Progenitor cell of endocrine pancreas (in vitro differentiated cells): ENCODE results near the gene ADH1B. TPM values are rescaled to one million over a fixed set of nuclear protein-coding genes. Genes with fewer than 3 reads are reported as not detected.

Experiments
- DNase-seq: peaks from one replicate; pipeline ENCODE4 v3.0.0; 2021; ENCODE audit warnings: low spot score; ENCODE audit not compliant: unreplicated experiment
- H3K27ac Mint-ChIP-seq: 2 replicates; pipeline ENCODE4 v1.8.0; 2021; ENCODE audit warnings: mild to moderate bottlenecking, moderate library complexity, mixed read lengths
- H3K27me3 Mint-ChIP-seq: 2 replicates; pipeline ENCODE4 v1.8.0; 2021; ENCODE audit warnings: mixed read lengths
- H3K36me3 Mint-ChIP-seq: 2 replicates; pipeline ENCODE4 v1.8.0; 2022; ENCODE audit warnings: mixed read lengths; ENCODE audit not compliant: insufficient read depth
- H3K4me1 Mint-ChIP-seq: 2 replicates; pipeline ENCODE4 v1.8.0; 2021; ENCODE audit warnings: low read depth, mixed read lengths
- H3K4me3 Mint-ChIP-seq: 2 replicates; pipeline ENCODE4 v1.8.0; 2021; ENCODE audit warnings: low read depth, mild to moderate bottlenecking, moderate library complexity, mixed read lengths
- H3K9me3 Mint-ChIP-seq: 2 replicates; pipeline ENCODE4 v1.8.0; 2021; ENCODE audit warnings: low read depth, mixed read lengths
- CTCF ChIP-seq: fragments of 200-600 bp; sonication (generic); IDR thresholded peaks from one replicate; pipeline ENCODE4 v1.5.0; 2021; ENCODE audit warnings: antibody characterized with exemption, mild to moderate bottlenecking; ENCODE audit not compliant: unreplicated experiment
- total RNA-seq: library from RNA; stranded (reverse); gene quantifications from 2 replicates; pipeline ENCODE4 v1.2.1, GENCODE V29; 2021

Gene ADH1B
- total RNA-seq, 1 donor from 2014 or later: 0.53 TPM

DNA sequence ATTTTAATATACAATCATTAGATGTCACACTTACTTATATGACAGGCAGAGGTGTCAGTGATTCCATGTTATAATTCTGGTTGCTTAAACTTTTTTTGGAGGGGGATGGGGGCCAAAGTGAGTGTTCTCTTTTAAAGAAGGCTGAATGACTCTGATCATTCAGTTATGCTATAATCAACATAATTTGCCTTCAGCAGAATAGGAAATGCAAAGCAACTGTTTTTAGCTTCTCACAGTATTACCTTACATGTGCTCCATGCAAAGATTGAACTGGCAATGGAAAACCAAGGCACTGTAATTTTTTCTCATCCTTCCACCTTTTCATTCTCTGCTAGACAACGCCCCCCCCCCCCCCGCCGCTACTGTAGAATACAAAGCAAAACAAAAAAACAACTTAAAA is 18.0 kb upstream of the ADH1B start:
- TF ChIP-seq CTCF: no peak
- no peak overlapping the region for H3K4me3 Mint-ChIP-seq
- no peak for DNase-seq
- peaks cover 50% of the 10 kb centered on the region for H3K27me3 Mint-ChIP-seq
- no peaks in the 10 kb centered on the region for H3K9me3 Mint-ChIP-seq
- no peak overlapping the region for H3K27ac Mint-ChIP-seq
- H3K4me1 Mint-ChIP-seq: no peaks in the 10 kb centered on the region
- no peaks in the 10 kb centered on the region for H3K36me3 Mint-ChIP-seq

DNA sequence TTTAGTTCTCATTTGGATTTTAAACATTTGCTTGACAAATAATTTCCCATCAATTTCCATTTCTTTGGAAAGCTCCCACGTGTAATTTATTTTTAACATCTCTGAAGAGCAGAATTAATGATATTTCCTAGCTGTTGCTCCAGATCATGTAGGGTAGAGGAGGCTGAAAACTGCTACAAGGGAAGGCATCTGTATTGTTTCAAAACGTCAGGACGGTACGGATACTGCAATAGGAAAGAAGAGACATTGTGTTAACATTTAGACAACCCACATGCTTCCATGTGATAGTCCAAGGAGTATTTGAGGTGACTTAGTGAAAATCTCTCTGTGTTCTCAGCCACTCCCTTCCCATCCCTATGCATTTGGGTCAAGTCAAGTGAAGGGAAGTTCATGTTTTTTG is 15.4 kb upstream of the ADH1B start:
- no peak for TF ChIP-seq CTCF
- no peak for DNase-seq
- no peak overlapping the region for H3K4me3 Mint-ChIP-seq
- peaks cover 3% of the 10 kb centered on the region for H3K4me1 Mint-ChIP-seq
- H3K27me3 Mint-ChIP-seq: peaks cover 55% of the 10 kb centered on the region
- no peaks in the 10 kb centered on the region for H3K9me3 Mint-ChIP-seq
- H3K27ac Mint-ChIP-seq: no peak overlapping the region
- H3K36me3 Mint-ChIP-seq: no peaks in the 10 kb centered on the region

GRCh38 chr4:99334880-99335279 is 13.7 kb upstream of the ADH1B start:
- Mint-ChIP-seq H3K9me3 (no peaks in the 10 kb centered on the region), H3K27me3 (peaks cover 46% of the 10 kb centered on the region), H3K27ac (no peak overlapping the region), H3K36me3 (no peaks in the 10 kb centered on the region), H3K4me1 (peaks cover 3% of the 10 kb centered on the region), H3K4me3 (no peak overlapping the region)
- TF ChIP-seq CTCF: no peak
- DNase-seq: no peak

DNA sequence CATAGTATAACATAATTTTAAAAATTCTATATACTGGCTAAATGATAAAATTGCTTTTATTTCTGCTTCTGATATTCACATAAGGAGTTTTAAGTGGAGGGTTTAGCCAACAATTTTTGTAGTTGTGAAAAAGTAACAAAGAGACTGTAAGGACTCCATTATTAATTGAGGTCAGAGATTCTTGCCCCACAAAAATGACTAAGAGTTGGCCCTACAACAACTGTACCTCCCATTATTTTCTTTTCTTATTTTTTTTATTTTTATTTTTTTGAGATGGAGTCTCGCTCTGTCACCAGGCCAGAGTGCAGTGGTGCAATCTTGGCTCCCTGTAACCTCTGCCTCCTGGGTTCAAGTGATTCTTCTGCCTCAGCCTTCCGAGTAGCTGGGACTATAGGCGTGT is 9.4 kb upstream of the ADH1B start:
- peaks cover 22% of the 10 kb centered on the region for H3K27me3 Mint-ChIP-seq
- peaks cover 16% of the 10 kb centered on the region for H3K9me3 Mint-ChIP-seq
- no peak overlapping the region for H3K27ac Mint-ChIP-seq

GRCh38 chr4:99329876-99330275 is 8.7 kb upstream of the ADH1B start:
- H3K27ac Mint-ChIP-seq: no peak overlapping the region
- H3K4me1 Mint-ChIP-seq: peaks cover 3% of the 10 kb centered on the region
- DNase-seq: no peak
- H3K27me3 Mint-ChIP-seq: peaks cover 14% of the 10 kb centered on the region
- H3K9me3 Mint-ChIP-seq: peaks cover 16% of the 10 kb centered on the region
- TF ChIP-seq CTCF: no peak
- no peak overlapping the region for H3K4me3 Mint-ChIP-seq
- H3K36me3 Mint-ChIP-seq: no peaks in the 10 kb centered on the region

More for the DNA sequence above, 9.4 kb upstream of the ADH1B start:
- no peak overlapping the region for H3K4me3 Mint-ChIP-seq
- H3K4me1 Mint-ChIP-seq: peaks cover 3% of the 10 kb centered on the region
- H3K36me3 Mint-ChIP-seq: no peaks in the 10 kb centered on the region
- DNase-seq: no peak
- no peak for TF ChIP-seq CTCF

GRCh38 chr4:99324979-99325378 is 3.8 kb upstream of the ADH1B start:
- H3K4me3 Mint-ChIP-seq: no peak overlapping the region
- TF ChIP-seq CTCF: no peak
- H3K4me1 Mint-ChIP-seq: peaks cover 7% of the 10 kb centered on the region
- peaks cover 16% of the 10 kb centered on the region for H3K9me3 Mint-ChIP-seq
- peaks cover 20% of the 10 kb centered on the region for H3K27me3 Mint-ChIP-seq
- DNase-seq: no peak
- no peak overlapping the region for H3K27ac Mint-ChIP-seq
- H3K36me3 Mint-ChIP-seq: no peaks in the 10 kb centered on the region
